HG03521 (cell line): ENCODE data around the gene MYO1A.
"Not testable (repeated sequence)": the region's sequence is repeated elsewhere in the genome, so short reads cannot be mapped to it uniquely, and the experiment has no call there.

Experiments
- ATAC-seq: cut with Tn5 transposase; IDR thresholded peaks from one replicate; pipeline ENCODE4 v1.9.1; 2021; ENCODE audit warnings: mild to moderate bottlenecking, moderate library complexity; ENCODE audit not compliant: unreplicated experiment

MYO1A gene

DNA sequence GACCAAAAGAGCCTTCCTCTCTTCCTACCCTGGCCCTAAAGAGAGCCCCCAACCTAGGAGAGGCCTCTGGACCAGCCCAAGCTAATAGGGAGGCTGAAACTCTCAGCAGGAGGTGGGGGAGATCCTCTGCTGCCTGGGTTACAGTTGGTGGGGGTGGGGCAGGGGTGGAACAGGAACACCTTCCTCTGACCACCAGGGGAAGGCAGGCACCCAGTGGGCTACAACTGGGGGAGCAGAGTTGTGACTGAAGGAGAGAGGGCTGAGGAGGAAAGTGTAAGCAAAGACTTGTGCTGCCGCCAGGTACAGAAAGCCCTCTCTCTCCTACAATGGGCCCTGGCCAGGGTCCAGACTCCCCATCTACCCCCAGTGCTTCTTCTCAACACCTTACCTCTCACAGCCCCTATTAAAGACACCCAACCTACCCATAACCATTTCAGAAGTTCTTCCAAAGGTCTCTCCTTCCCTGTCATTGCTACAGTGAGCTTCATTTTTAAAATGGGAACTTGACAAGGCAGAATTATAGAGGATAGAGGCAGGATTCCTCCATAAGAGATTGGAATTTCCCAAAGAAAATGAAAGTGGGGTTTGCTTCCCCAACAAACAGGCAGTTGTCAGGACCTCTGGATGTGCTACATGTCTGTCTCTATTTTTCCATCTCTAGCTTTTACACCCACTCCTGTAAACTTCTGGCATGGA lies 1.4 kb downstream of the MYO1A start:
- ATAC-seq: no peak

DNA sequence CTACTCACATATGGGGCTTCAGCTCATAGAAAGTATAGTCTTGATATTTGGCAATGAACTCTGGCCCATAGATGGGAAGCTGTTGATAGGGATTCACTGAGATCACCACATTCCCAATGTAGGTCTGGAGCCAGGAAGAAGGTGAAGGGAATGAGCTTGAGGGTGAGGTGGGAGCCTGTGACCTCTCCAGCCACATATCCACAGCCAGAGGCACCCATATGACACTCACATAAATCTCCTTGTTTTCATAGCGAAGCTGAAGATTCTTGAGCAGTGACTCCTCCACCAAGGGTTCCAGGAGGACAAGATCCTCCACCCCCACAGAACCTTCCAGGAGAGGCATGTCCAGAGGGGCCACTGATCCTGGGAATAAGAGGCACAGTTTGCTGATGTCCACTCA lies 1.9 kb downstream of the MYO1A start:
- no peak for ATAC-seq

GRCh38 chr12:57046947-57047890 lies 2.7 kb downstream of the MYO1A start:
- ATAC-seq: no peak

DNA sequence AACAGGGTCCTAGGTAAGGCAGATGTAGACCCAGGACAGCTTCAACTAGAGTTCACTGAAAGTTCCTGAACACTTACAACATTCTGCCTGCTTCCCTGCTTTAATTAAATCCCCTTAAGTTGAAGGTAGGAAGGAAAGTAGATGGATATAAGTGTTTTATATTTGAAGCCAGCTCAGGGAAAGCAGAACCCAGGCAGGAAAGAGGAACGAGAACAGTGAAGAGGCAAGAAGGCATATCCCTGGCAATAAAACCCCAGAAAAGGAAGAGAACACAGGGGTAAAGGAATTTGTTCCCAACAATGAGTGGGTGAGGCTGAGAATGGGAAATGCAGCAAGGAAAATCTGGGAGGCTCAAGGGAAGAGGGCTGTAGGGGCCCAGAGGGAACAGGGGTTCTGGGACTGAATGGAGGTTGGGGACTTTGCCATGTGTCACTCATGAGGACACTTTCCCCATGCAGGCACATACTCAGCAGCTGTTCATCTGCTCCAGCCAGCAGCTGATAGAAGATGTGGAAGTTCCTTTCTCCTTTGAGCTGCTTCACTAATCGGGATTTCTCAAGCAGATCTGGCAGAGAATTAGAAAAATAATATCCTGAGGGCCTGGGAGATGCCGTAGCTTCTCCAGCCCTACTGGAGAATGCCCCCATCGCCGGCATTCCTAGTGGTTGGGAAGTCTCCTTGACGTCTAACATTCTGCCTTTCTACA lies 3.7 kb downstream of the MYO1A start:
- no peak for ATAC-seq

DNA sequence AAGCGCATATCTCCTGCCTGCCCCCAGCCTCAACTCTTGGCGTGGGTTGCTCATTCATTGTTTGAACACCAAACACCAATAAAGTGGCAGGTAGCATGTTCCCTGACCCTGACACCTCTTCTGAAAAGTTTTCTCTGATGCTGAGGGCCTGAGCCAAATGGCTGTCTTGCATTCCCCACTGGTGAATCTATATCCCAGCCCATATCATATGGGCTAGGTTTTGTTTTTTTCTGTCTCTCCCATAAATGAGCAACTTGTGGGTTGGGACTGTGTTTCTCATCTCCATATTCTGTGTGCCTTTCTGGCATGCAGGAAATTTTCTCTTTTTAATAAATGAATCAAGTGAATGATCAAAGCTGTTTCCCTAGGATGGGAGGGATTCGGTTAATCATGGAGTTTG lies 5.0 kb downstream of the MYO1A start:
- ATAC-seq: no peak

DNA sequence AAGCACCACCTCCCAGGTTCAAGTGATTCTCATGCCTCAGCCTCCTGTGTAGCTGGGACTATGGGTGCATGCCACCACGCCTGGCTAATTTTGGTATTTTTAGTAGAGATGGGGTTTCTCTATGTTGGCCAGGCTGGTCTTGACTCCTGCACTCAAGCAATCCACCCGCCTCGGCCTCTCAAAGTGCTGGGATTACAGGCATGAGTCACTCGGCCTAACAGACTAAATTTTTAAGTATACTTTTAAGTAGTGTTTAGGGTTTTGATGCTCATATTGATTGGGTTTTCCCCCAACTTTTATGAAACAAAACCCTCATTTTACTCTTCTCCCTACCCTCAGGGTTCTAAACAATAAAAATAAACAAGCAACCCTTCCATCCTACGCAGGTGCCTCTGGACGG lies 5.5 kb downstream of the MYO1A start:
- no peak for ATAC-seq

- ATAC-seq: no peak
Measured at GRCh38 chr12:57042695-57043094, 7.2 kb downstream of the MYO1A start.

- ATAC-seq: no peak
Measured at GRCh38 chr12:57040750-57041149, 9.2 kb downstream of the MYO1A start.

- ATAC-seq: no peak
Measured at GRCh38 chr12:57040211-57040610, 9.7 kb downstream of the MYO1A start.

DNA sequence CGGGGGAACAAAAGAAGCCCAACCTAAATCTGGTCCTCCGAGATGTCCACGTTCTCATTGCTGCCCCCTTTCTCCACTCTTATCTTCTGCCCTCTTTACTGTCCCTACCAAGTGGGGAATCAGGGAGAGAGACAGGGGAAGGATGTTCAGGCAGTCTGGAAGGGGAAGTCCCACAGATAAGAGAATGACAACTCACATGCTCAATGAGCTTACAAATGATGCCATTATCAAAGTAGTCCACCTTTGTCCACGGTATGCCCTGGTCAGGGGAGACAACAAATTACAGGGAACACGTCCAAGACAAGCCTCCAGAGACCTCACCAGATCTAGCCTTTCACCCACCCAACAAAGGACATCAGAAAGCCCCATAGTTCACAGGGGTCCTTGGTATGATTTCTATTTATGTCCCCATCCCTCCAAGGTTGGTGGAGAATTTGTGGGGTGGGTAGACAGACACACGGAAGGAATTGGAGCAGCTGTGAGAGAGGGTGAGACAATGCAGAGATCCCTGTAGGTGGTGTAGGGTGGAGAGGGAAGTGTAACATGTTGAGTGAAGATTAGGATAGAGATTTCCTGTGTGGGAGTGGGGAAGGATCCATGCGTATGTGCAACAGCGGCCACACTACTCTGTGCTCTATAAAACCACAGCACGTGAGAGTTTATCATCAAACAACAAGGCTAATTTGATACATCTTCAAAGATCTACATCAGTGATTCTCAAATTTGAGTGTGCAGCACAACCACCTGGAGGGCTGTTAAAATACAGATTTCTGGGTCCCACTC lies 10.7 kb downstream of the MYO1A start:
- no peak for ATAC-seq

DNA sequence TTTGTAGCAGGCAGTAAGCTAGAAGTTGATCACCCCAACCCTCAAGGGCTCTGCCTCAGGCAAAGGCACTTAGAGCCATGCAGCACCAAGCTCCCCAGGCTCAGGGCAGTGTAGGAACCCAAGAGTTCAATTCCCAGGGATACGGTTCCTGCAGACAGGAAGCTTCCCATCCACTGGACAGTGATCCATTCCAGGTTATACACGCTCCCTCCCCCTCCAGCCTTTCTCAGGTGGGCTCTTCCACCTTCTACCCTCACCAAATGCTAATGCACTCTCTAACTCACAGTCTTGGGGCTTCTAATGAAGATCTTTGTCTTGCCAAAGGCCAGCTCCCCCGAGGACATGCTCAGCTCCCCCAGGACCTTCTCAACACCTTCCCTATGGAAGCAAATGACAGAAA lies 12.7 kb downstream of the MYO1A start:
- ATAC-seq: no peak

GRCh38 chr12:57033431-57033830 lies 16.5 kb downstream of the MYO1A start:
- ATAC-seq: no peak

GRCh38 chr12:57031789-57032188 lies 18.1 kb downstream of the MYO1A start:
- no peak for ATAC-seq

DNA sequence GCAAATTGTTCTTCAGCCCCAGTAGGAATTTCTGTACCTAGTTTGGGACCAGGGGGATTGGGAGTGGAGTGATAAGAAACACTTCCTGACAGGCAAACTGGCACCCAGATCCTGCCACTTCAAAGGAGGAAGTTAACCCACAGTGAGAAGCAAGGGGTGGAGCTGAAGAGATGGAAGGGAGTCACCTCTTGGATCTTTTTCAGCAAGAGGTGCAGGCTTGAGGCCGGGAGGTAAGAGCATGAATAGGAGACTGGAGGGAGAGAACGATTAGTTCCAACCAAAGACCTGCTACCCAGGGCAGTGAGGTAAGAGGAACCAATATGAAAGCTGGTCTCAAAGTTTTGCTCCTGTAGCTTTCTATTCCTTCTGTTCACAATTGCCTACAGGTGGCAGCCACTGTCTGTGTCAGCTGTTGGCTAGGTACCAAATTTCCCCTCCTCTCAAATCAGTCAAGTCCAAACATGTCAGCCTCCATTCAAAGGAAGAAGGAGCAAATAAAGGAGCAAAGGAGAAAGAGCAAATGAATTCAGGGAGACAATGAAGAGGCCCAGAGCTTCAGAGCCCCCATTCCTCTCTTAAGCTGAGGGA lies 18.7 kb downstream of the MYO1A start:
- no peak for ATAC-seq

DNA sequence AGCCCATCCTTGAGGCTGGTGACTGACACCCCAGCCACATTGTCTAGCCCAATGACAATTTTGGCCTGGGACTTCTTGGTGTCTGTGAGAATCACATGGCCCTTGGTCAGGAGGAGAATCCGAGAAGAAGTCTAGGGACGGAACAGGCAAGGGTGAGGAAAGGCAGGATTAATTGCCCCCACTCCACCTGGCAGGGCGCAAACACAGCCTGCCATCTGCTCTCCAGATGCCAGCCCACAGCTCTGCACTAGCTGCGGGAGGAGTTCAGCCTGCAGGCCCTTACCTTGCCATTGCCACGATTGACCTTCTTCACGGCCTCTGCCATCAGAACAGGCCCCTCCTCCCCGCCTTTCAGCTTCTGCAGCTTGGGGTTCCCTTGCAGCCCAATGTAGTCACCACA lies 20.5 kb downstream of the MYO1A start:
- no peak for ATAC-seq

GRCh38 chr12:57027805-57028153 lies 22.1 kb downstream of the MYO1A start:
- ATAC-seq: no peak

GRCh38 chr12:57027011-57027804 lies 22.7 kb downstream of the MYO1A start:
- ATAC-seq: no peak

- no peak for ATAC-seq
Measured at GRCh38 chr12:57025196-57025595, 24.7 kb downstream of the MYO1A start.

- not testable (repeated sequence) for ATAC-seq
Measured at GRCh38 chr12:57022324-57022723, 27.6 kb downstream of the MYO1A start.
